Gastroesophageal sphincter (tissue), 4 donors: ENCODE measurements around the gene MLLT10. TPM values are rescaled to one million over a fixed set of nuclear protein-coding genes. Genes with fewer than 3 reads are reported as not detected.
A peak's percentile ranks its signal among the peaks of the same experiment; 100 is the strongest.

Experiments
- ATAC-seq: fragments of 150-250 bp; one replicate; pipeline ENCODE4 v1.9.1; 2016; ENCODE audit warnings: mild to moderate bottlenecking, moderate library complexity
- H3K27ac ChIP-seq, 4 donors: fragments of 200-600 bp; sonication (generic) in 3 of 4; 1 replicate in 3 of 4; 2 replicates in 1 of 4; pipeline ENCODE4 v1.5.1; 2016 to 2019
- H3K27me3 ChIP-seq: fragments of 200-600 bp; sonication (generic); one replicate; pipeline ENCODE4 v1.5.1; 2019
- H3K36me3 ChIP-seq, 2 donors: fragments of 200-600 bp; sonication (generic); one replicate each; pipeline ENCODE4 v1.5.1; 2019; ENCODE audit warnings: control low read depth in 1 of 2
- H3K4me1 ChIP-seq, 3 donors: fragments of 200-600 bp; sonication (generic); 1 replicate in 2 of 3; 2 replicates in 1 of 3; pipeline ENCODE4 v1.5.1; 2016 to 2019; ENCODE audit warnings: control low read depth in 2 of 3
- H3K4me3 ChIP-seq, 2 donors: fragments of 200-600 bp; sonication (generic); one replicate each; pipeline ENCODE4 v1.5.1; 2019; ENCODE audit warnings: mild to moderate bottlenecking in 1 of 2, moderate library complexity in 1 of 2
- H3K9me3 ChIP-seq, 3 donors: fragments of 200-600 bp; sonication (generic); one replicate each; pipeline ENCODE4 v1.5.1; 2017 to 2019; ENCODE audit warnings: control low read depth in 2 of 3
- CTCF ChIP-seq, 4 experiments: fragments of 200-600 bp in 2 of 4; fragments of 450-650 bp in 2 of 4; sonication (generic) in 1 of 4; IDR thresholded peaks; one replicate each; pipeline ENCODE4 v1.5.1; 2017 to 2019; ENCODE audit warnings: antibody characterized with exemption in 4 of 4, mild to moderate bottlenecking in 2 of 4, moderate library complexity in 2 of 4
- EP300 ChIP-seq: sonication (generic); formaldehyde crosslinking; IDR thresholded peaks from one replicate; pipeline ENCODE4 v1.6.1; 2017; ENCODE audit warnings: antibody characterized with exemption, mild to moderate bottlenecking
- POLR2A ChIP-seq, 2 donors: fragments of 450-650 bp; IDR thresholded peaks; one replicate each; pipeline ENCODE4 v1.6.1; 2017; ENCODE audit warnings: antibody characterized with exemption in 2 of 2, mild to moderate bottlenecking in 2 of 2, moderate library complexity in 1 of 2
- POLR2AphosphoS5 ChIP-seq: sonication (generic); formaldehyde crosslinking; IDR thresholded peaks from one replicate; pipeline ENCODE4 v1.6.1; 2017; ENCODE audit warnings: antibody characterized with exemption
- WGBS, 2 donors: methylation state at CpG; one replicate each; pipeline ENCODE4 v1.1.5; 2018; ENCODE audit warnings: low coverage in 1 of 2; 5-methylcytosine and 5-hydroxymethylcytosine counted together
- total RNA-seq, 4 donors: library from RNA; depleted of rRNA; stranded (reverse); fragments of >200 nt; gene quantifications; one replicate each; pipeline ENCODE4 v1.1.0, GENCODE V29; 2016

Gene MLLT10
- 10 to 100 TPM; 27.2 to 52.1 (median 39.0) TPM for total RNA-seq

- no peak for TF ChIP-seq EP300
- peak in 3 of 4 experiments; percentile 49 to 78 (median 65) for TF ChIP-seq CTCF (IDR thresholded peaks at IDR 0.05)
- TF ChIP-seq POLR2A (IDR thresholded peaks at IDR 0.05), result peak; percentile 74 to 84
- TF ChIP-seq POLR2AphosphoS5, result peak; percentile 72
- WGBS, 2 donors, result 0% methylated on average over 2 to 5 of the region's 74 CpGs
- H3K27ac ChIP-seq, result peak within 1 kb of the TSS; percentile 70 to 98 (median 96)
- peaks cover 0 to 20% of the 10 kb centered on the region in 2 donors for H3K36me3 ChIP-seq
- H3K4me3 ChIP-seq, result peak within 1 kb of the TSS; percentile 68 to 91
- no peaks in the 10 kb centered on the region for H3K9me3 ChIP-seq
- no peaks in the 10 kb centered on the region for H3K27me3 ChIP-seq
- peak; percentile 96 for ATAC-seq
- H3K4me1 ChIP-seq, result peaks cover 3 to 61% (median 5%) of the 10 kb centered on the region in 3 donors
Observed at GRCh38 chr10:21533467-21534279, at the start of gene MLLT10. Gene MLLT10, plus strand, starts transcription at chr10:21534232. Its CDS starts 413 bp downstream, at chr10:21534645.

DNA sequence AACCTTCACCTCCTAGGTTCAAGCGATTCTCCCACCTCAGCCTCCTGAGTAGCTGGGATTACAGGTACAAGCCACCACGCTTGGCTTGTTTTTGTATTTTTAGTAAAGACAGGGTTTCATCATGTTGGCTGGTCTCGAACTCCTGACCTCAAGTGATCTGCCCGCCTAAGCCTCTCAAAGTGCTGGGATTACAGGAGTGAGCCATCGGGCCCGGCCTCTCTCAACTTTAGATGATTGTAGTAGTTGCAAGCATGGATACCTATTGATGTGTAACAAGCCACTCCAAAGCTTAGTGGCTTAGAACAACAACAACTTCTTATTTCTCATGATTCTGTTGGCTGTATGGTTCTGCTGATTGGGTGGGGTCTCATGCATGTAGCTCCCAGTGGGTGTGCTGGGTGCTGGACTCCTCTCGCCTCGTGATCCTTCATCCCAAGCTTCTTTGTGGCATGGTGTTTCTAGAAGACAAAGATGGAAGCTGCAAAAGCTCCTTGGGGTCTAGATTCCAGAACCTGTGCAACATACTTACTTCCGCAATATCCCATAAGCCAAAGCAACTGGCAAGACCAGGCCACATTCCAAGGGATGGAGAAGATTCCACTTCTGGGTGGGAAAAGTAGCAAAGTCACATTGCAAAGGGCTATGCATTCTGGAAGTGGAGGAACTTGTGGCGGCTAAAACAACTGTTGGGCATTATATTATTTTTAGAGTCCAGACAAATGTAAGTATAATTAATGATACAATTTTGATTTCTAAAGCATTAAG is 46.4 kb upstream of the MLLT10 start:
- 95 to 96% methylated on average over 3 to 7 of the region's 10 CpGs for WGBS, 2 donors
- TF ChIP-seq CTCF (IDR thresholded peaks at IDR 0.05), result no peak
- no peak for TF ChIP-seq EP300
- no peak for TF ChIP-seq POLR2A (IDR thresholded peaks at IDR 0.05)
- TF ChIP-seq POLR2AphosphoS5, result no peak
- H3K4me3 ChIP-seq, result no peak overlapping the region
- no peaks in the 10 kb centered on the region for H3K4me1 ChIP-seq
- H3K27me3 ChIP-seq, result no peaks in the 10 kb centered on the region
- no peak overlapping the region for H3K27ac ChIP-seq
- no peak for ATAC-seq
- no peaks in the 10 kb centered on the region for H3K9me3 ChIP-seq
- H3K36me3 ChIP-seq, result no peaks in the 10 kb centered on the region

GRCh38 chr10:21488246-21488956 is 45.6 kb upstream of the MLLT10 start:
- Histone ChIP-seq H3K27ac (no peak overlapping the region), H3K9me3 (no peaks in the 10 kb centered on the region), H3K4me1 (no peaks in the 10 kb centered on the region), H3K27me3 (no peaks in the 10 kb centered on the region), H3K36me3 (no peaks in the 10 kb centered on the region), H3K4me3 (no peak overlapping the region)
- ATAC-seq, result no peak
- TF ChIP-seq POLR2A (IDR thresholded peaks at IDR 0.05) (no peak), EP300 (no peak), CTCF (IDR thresholded peaks at IDR 0.05) (no peak), POLR2AphosphoS5 (no peak)
- 43 to 49% methylated on average over 5 to 6 of the region's 6 CpGs for WGBS, 2 donors

DNA sequence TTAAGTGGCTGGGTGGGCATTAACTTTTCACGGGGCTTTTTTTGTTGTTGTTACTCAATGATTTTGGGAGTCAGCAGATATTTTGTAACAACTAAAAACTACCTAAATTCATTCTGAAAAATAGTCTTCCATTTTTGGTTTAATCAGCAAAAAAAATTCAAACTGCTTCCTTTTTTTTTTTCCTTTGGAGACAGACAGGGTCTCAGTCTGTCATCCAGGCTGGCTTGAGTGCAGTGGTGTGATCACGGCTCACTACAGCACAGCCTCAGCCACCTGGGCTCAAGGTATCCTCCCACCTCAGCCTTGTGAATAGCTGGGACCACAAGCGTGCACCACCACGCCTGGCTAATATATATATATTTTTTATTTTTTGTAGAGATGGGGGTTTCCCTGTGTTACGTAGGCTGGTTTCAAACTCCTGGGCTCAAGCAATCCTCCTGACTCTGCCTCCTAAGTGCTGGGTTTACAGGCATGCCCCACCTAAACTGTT is 45.0 kb upstream of the MLLT10 start:
- Histone ChIP-seq H3K27ac (no peak overlapping the region), H3K27me3 (no peaks in the 10 kb centered on the region)

More for the DNA sequence above, 45.0 kb upstream of the MLLT10 start:
- ATAC-seq, result no peak
- Histone ChIP-seq H3K4me1 (peaks cover 0 to 3% (median 0%) of the 10 kb centered on the region in 3 donors), H3K9me3 (no peaks in the 10 kb centered on the region), H3K36me3 (no peaks in the 10 kb centered on the region), H3K4me3 (no peak overlapping the region)
- WGBS, 2 donors, result 77 to 83% methylated on average over 5 of the region's 5 CpGs
- no peak for TF ChIP-seq POLR2A (IDR thresholded peaks at IDR 0.05)
- TF ChIP-seq POLR2AphosphoS5, result no peak
- TF ChIP-seq CTCF (IDR thresholded peaks at IDR 0.05), result no peak
- TF ChIP-seq EP300, result no peak
